ENCODE results near the gene SLC15A4. TPM values are rescaled to one million over a fixed set of nuclear protein-coding genes. Genes with fewer than 3 reads are reported as not detected.

Gene SLC15A4
- polyA plus RNA-seq, 1 of the 3 experiments (the other 2 are of a cell fraction), result 14.5 TPM

GRCh38 chr12:128823216-128823915, 392 bp downstream of the SLC15A4 start (continued):
- TF ChIP-seq USF2 (IDR thresholded peaks at IDR 0.05; ENCODE audit: borderline replicate concordance, low read depth, low read length) (no peak), TEAD4 (IDR thresholded peaks at IDR 0.05; ENCODE audit: borderline replicate concordance, insufficient read depth) (no peak), EP300 (IDR thresholded peaks at IDR 0.05; ENCODE audit: borderline replicate concordance in 1 of 2, low read depth in 1 of 2, low read length in 1 of 2) (no peak), RAD21 (IDR thresholded peaks at IDR 0.05; ENCODE audit: low read length) (no peak), CTCF (IDR thresholded peaks at IDR 0.05) (no peak), ELF1 (IDR thresholded peaks at IDR 0.05) (no peak)

- no peak overlapping the region for H3K4me3 ChIP-seq (ENCODE audit: low read depth in 2 of 2, low read length in 1 of 2)
- DNase-seq, result no peak
- no peaks in the 10 kb centered on the region for H3K9me3 ChIP-seq
- H3K4me1 ChIP-seq (ENCODE audit: control insufficient read depth in 1 of 2, insufficient read depth in 2 of 2, low read depth in 1 of 2, low read length in 1 of 2), result peaks cover 9 to 20% of the 10 kb centered on the region in 2 experiments; a peak in 2 of 4 replicates
- no peak overlapping the region for H3K4me2 ChIP-seq
- H3K79me2 ChIP-seq (ENCODE audit: insufficient read depth), result peaks cover 77% of the 10 kb centered on the region
- TF ChIP-seq RAD21 (IDR thresholded peaks at IDR 0.05; ENCODE audit: low read length) (no peak), USF1 (IDR thresholded peaks at IDR 0.05; ENCODE audit: borderline replicate concordance, low read depth) (no peak), TCF12 (IDR thresholded peaks at IDR 0.05) (no peak), USF2 (IDR thresholded peaks at IDR 0.05; ENCODE audit: borderline replicate concordance, low read depth, low read length) (no peak), FOXM1 (IDR thresholded peaks at IDR 0.05; ENCODE audit: low read depth) (no peak), JUND (IDR thresholded peaks at IDR 0.05) (no peak), RCOR1 (IDR thresholded peaks at IDR 0.05; ENCODE audit: low read length) (no peak), GABPA (IDR thresholded peaks at IDR 0.05; ENCODE audit: low read depth) (no peak)
- no peaks in the 10 kb centered on the region for H3K9me2 ChIP-seq
- H4K20me1 ChIP-seq (ENCODE audit: insufficient read depth), result peaks cover 41% of the 10 kb centered on the region
- no peaks in the 10 kb centered on the region for H3K27me3 ChIP-seq (ENCODE audit: insufficient read depth)
- ChIA-PET POLR2A (no interaction called here), CTCF (interaction anchor here (1.1 kb wide), 1 partner anchor 23 kb away, joined by 4 read pairs; no protein-coding TSS in a partner anchor)
- H3K27ac ChIP-seq (ENCODE audit: low read depth in 2 of 2, low read length in 1 of 2), result no peak overlapping the region
- peaks cover 4 to 10% of the 10 kb centered on the region in 2 experiments for H3K36me3 ChIP-seq (replicated peaks in 1 of 2; ENCODE audit: control insufficient read depth in 1 of 2, insufficient read depth in 2 of 2, low read length in 1 of 2)
- no peaks in the 10 kb centered on the region for H3F3A ChIP-seq (replicated peaks; ENCODE audit: insufficient read depth)
- no peak overlapping the region for H3K9ac ChIP-seq
- no peak overlapping the region for H2AFZ ChIP-seq (ENCODE audit: low read depth)
- 88% methylated on average over 7 of the region's 7 CpGs for WGBS (ENCODE audit: low lambda C conversion rate)
Observed at GRCh38 chr12:128820723-128821432, 2.9 kb downstream of the SLC15A4 start.

Measured in SK-N-SH (cell line).